ENCODE data around the gene TGM6.

Gene TGM6

DNA sequence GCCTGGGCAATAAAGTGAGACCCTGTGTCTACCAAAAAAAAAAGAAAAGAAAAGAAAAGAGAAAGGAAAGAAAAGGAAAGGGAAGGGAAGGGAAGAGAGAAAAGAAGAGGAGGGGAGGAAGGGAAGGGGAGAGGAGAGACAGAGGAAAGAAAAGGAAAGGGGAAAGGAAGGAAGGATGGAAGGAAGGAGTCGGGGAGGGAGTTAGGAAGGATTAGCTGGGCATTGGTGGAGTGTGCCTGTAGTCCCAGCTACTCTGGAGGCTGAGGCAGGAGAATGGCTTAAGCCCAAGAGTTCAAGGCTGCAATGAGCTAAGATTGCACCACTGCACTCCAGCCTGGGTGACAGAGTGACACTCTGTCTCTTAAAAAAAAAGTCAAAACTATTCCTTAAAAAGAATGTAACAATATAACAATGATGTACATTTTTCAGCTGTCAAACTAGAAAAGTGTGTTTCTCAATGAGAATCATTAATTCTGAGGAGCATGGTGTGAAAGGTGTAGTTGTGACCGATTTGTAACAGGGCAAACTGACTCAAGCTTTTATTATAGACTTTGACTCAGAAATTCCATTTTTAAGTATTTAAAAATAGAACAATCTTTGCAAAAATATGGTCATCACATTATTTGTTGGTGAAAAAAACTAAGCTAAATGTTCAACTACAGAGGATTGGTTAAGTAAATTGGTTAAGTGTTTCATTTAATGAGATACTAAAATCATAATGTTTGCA lies 75.2 kb downstream of the TGM6 start:
- no peak for DNase-seq (ENCODE audit: low spot score)

DNA sequence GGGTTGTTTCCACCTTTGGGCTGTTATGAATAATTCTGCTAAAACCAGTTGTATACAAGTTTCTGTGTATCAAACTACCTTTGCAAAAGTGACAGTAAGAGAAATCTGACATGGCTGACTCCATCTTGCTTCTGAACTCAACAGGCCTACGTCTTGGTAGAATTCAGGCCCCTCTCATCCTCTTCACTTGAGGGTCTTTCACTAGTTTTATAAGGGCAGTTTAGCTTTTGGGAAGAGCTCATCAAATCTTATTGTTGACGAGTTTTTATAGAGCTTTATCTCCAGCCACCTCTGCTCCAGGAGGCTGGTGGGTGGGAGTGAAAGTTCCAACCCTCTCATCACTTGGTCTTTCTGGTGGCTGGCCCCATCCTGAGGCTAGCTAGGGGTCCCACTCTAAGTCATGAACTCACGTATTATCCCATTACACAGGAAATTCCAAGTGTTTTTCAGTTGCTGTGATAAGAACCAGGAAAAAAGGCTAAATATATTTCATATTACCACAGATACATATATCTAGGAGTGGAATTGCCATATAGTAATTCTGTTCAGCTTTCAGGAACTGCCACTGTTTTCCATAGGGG lies 78.3 kb downstream of the TGM6 start:
- DNase-seq (ENCODE audit: low spot score) = no peak

DNA sequence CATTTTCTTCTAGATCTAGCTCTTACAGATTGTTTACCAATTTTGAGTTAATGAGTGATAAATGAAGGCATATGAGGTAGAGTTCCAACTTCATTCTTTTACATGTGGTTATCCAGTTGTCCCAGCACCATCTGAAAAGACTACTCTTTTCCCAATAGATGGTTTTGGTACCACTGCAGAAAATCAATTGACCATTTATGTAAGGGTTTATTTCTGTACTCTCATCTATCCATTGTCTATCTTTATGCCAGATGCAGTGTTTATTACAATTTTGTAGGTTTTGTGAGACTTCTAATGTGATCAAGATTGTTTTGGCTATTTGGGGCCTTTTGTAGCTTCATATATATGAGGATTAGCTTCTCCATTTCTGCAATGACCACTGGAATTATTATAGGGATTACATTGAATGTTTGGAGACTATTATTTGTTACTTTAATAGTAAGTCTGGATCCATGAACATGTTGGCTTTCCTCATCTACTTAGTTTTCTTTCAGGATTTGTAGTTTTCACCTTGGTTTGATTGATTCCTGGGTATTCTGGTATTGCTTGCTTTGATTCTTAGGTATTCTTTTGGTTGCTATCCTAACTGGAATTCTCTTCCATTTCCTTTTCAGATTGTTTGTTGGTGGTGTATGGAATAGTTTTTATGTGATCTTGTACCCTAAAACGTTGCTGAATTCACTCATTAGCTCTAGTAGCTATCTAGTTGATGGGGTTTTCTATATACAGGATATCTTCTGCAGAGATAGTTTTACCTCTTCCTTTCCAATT lies 79.5 kb downstream of the TGM6 start:
- DNase-seq (ENCODE audit: low spot score) = no peak

DNA sequence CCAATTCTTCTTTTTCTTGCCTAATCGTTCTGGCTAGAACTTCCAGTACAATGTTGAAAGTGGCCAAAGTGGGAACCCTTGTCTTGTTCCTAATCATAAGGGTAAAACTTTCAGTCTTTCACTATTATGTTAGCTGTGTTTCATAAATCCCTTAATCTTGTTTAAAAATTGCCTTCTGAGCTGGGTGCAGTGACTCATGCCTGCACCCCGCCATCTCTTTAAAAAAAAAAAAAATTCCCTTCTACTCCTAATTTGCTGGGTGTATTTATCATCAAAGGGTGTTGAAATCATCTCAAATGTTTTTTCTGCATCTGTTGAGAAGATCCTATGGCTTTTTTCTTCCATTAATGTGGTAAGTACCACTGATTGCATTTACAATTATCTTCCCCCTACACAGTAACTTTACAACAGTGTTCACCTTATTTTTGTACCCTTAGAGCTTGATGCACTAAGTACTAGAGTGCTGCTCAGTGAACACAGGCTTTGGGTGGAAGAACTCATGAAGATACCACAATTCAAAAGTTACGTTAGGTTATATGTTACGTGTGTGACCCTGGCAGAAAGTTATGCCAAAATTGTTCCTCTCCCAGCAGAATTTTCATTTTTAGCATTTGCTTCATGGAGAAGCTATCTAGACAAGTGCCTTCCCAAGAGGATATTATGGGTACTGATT lies 80.2 kb downstream of the TGM6 start:
- no peak for DNase-seq (ENCODE audit: low spot score)

DNA sequence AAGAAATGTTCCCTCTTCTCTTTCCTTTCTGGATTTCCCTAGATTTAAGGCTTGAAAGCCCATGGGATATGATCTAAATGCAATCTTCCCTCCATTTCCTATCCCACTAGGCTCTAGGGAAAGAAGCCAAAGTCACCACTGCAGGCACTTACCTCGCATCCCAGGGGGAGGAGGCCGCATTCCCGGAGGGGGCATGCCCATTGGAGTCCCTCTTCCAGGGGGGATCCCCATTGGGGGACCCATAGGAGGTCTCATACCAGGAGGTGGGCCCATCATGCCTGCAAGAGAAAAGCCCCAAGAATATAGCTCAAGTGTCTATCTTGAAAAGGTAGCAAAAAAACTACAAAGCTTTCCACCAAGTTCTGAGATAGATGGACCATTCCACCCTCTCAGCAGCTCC lies 81.8 kb downstream of the TGM6 start:
- DNase-seq (ENCODE audit: low spot score) = no peak

DNA sequence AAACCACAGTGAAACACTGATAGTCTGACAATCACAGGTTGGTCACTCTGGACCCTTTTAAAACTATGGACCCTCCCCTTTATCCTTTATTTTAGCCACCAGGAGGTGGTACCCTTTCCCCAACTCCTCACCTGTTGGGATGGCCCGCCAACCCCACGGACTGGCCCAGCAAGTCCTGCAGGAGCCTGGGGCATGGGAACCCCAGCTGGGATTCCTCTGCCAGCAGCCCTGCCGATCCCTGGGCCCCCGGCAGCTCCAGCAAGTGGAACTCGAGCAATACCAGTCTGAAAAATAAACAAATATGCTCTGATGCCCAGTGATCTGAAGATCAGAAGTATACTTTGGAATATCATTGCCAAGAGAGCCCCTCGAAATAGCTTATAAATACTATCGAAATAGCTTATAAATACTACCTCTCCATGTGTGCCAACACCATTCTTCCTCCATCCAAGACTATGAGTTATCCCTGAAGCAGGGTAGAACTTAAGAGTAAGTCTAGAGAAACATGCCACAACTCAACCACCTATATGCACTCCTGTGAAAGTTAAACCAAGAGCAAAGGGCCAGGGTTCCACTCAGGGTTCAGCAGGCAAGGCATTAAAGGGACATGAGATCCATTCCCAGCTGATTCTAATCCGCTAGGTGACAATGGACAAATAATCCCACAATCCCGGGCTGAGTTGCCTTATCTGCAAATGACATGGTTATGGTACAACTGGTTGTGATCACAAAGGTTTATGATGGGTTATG lies 83.1 kb downstream of the TGM6 start:
- DNase-seq (ENCODE audit: low spot score) = no peak

DNA sequence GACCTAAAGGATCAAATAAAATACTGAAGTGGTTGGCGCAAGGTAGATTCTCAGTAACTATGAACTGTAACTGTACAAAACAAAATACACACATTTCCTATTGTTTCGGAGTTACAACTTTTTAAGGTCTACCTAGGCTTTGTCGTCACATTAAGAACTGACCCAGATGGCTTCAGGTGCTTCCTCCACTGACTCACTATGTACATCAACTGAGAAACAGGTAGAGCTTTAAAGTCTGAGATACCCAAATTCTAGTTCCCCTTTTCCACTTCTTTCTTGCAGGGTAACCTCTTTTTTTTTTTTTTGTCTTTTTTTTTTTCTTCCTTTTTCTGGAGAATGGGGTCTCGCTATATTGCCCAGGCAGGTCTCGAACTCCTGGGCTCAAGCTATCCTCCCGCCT lies 84.4 kb downstream of the TGM6 start:
- no peak for DNase-seq (ENCODE audit: low spot score)

DNA sequence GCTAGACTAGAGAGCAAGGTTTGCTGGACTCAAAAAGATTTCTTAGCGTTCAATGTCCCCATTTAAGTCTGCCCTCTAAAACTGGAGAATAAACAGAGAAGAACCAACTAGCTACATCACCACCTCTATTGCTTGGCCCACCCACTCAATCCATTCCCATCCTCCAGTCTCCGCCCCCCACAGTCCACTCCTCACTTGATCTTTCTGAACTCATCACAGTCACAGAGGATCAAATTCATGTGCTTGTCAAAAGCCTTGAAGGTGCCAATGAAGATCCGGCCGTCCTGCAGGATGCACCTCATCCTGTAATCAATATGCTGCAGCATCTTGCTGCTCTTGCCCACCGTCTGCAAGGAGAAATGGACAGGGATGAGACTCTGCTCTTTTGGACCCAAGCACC lies 86.7 kb downstream of the TGM6 start:
- DNase-seq (ENCODE audit: low spot score) = no peak

DNA sequence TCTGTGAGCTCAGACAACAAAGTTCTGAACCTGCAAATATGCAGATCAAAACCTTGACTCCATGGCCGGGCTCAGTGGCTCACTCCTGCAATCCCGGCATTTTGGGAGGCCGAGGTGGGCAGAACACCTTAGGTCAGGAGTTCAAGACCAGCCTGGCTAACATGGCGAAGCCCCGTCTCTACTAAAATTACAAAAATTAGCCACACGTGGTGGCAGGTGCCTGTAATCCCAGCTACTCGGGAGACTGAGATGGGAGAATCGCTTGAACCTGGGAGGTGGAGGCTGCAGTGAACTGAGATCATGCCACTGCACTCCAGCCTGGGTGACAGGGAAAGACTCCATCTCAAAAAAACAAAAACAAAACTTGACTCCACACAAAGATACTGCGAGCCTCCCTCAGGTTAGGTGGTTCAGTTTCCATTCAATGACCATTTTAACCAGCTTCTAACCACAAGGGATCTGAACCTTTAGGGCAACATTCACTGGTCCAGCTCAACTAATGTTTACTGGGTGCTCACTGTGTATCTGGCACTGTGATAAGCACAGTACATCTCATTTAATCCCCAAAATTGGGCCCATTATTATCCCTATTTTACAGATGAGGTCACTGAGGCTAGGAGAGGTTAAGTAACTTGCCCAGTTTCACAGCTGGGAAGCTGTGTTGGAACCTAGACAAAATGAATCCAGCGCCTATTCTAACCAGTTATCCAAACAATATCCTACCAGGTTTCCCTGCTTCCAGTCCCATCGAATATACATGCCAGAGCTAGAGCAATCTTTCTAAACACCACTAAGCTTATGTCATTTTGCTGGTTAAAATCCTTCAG lies 88.1 kb downstream of the TGM6 start:
- peak; percentile 17 for DNase-seq (ENCODE audit: low spot score)

DNA sequence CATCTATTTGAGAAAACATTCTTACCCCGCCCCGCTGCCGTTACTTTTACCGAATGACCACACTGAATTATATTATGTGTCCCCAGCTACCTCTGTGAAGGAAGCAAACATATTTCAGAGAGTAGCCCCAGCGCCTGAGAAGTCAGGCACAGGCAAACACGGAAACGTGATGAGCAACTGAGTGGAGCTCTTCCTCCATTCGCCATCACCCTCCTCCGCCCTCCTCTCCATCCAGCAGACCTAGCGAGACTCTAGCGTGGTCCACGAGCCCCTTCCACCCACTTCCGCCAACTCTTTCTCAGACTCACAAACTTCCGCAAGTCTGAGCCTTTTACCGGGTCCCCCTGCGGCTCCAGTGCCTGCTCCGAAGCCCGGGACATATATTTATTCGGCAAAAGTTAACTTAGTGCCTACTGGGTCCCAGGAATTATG lies 89.3 kb downstream of the TGM6 start:
- DNase-seq (ENCODE audit: low spot score) = peak; percentile 56

DNA sequence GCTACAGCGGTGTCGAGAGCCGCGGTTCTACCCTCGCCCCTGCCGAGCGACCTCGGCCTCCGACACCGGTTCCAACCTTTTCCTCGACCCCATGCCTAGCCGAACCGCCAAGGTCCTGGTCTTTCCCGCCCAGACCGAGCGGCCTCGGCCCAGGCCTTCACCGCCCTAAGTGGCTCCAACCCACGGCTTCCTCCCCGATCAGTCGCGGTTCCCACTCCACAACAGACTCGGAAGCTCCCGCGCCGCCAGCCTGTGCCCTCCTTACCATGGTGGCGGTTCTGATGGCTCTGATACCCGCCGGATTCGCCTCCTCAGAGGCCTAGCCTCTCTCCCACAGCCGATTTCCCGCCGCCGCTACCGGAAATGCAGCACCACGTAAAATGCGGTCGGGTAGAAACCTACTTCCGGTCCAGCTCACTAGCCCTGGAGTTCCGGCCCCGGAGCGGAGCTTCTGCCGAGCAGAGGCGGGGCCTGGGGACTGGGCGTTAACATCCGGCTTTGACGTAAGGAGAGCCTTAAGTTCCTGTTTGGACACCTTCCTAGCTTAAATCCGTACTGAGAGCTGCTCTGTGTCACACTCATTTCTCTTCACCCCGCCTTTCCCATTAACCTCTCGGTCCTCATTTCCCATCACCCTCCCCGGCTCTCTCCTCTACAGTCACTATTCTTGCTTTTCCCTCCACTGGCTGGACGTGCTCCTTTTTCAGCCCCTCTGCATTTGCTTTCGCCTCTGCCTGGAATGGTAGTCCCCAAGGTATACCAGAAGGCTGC lies 89.9 kb downstream of the TGM6 start, which contains the start of gene SNRPB:
Gene SNRPB, minus strand, starts transcription at position 367 of the 771 bp plus-strand sequence. Its CDS starts 99 bp downstream, at position 268.
- DNase-seq (ENCODE audit: low spot score) = peak; percentile 95

DNA sequence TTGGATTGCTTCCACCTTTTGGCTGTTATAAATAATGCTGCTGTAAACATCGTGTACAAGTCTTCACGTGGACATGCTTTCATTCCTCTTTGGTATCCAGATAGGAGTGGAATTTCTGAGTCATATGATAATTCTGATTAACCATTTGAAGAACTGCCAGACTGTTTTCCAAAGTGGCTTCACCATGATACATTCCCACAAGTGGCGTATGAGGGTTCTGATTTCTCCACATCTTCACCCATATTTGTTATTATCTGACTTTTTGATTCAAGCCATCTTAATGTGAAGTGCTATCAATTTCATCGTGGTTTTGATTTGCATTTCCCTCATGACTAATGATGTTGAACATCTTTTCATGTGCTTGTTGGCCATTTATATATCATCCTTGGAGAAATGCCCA lies 92.8 kb downstream of the TGM6 start:
- DNase-seq (ENCODE audit: low spot score) = peak; percentile 36

DNA sequence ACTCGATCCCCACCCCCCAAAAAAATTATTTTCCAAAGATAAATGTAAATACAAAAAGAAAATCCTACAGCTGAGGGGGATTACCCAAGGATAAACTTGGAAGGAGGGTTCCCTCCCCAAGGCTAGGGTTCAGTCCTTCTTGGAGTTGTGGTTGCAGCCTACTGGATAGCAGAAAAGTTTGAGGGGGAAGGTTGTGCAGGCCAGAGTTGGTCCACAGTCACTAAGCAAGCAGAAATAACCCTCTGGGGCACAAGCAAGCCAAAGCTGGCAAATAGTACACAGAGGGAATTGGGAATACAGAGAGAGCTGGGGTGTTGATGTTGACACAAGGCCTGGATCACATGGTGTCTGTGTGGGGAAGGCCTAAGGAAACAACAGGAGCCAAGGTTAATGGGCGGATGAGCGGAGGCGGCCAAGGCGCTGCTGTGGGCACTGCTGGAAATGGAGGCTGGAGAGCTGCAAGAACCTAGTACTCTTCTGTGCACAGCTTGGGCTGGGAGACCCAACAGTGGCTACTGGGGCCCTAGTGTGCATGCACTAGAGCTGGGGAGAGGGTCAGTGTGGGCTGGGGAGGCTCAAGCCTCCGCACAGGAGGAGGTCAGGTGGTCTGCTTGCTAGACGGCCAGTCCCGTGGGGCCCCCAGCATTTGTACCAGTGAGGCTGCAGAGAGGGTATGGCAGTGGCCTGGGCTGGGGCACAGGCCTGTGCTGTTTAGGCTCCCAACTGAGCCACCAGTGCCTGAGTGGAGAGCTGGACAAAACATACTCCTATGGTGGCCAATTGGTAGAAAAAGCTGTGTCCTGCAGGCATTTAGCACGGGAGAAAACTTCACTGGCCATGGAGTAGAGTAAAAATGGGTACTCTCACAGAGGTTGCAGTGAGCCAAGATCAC lies 95.4 kb downstream of the TGM6 start:
- DNase-seq (ENCODE audit: low spot score) = no peak

DNA sequence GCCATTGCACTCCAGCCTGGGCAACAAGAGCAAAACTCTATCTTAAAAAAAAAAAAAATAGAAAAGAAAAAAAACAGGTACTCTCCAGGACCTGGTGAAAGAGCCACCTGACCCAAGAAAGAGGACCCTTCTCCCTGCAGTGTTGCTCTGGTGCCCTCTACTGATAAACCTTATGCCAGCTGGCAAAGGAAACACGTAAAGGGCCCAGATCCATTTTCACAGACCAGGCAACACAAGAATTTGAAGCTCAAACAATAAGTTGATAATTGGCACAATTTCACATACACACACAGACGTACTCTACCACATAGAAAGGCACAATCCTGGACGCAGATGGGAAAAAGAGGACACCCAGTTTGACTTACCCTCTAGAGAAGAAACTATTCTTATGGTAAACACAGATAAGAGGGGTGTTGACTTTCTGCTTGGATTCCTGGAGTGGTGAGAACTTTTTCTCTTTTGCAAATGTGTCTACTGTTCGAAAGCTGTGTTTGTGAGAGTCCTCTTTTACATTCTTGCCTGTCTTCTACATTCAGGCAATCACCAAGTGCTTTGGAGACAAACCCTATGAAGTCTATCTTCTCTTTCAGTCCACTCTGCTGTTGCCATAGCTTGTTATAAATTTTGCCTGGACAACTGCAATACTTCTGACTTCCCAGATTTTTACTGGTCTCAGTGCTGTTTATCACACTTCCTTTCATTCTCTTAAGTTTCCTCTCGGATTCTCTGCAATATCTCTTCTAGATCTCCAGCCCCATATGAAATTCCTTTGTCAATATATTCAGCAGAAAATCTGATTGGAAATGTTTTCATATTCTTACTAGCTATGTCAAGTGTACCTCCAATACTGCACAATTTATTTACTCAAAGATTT lies 96.3 kb downstream of the TGM6 start:
- DNase-seq (ENCODE audit: low spot score) = no peak

DNA sequence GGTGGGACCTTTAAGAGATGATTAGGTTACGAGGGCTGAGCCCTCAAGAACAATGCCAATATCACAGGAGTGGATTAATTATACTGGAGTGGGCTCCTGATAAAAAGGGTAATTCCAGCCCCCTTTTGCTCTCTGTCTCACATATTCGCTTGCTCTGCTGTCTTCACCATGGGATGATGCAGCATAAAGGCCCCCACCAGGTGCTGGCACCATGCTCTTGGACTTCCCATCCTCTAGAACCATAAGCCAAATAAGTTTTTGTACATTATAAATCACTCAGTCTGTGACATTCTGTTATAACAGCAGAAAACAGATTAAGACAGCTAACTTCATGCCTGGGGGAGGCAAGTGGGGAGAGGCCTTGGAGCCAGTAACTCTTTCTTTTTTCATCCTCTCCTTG lies 99.7 kb downstream of the TGM6 start:
- no peak for DNase-seq (ENCODE audit: low spot score)

Data from AG08396 (cell line).